CD4-positive, alpha-beta memory T cell (primary cell): Measurements from ENCODE around the gene ACD. TPM values are rescaled to one million over a fixed set of nuclear protein-coding genes. Genes with fewer than 3 reads are reported as not detected.

Source experiments
- CTCF ChIA-PET: fragments of 350-600 bp; sonication (Branson Sonifier 250); formaldehyde crosslinking; loops from one replicate; lab custom pipeline; 2021; ENCODE audit warnings: inconsistent platforms; ENCODE audit not compliant: partially characterized antibody; lab: Charles Lee
- POLR2A ChIA-PET: fragments of 350-600 bp; sonication (Branson Sonifier 250); formaldehyde crosslinking; loops from one replicate; lab custom pipeline; 2021; ENCODE audit not compliant: partially characterized antibody; lab: Charles Lee
- DNase-seq, 5 donors: peaks; one replicate each; pipeline versions ENCODE4 v3.0.0 to v3.0.0-alpha.2; 2020 to 2022; ENCODE audit warnings: mixed read lengths in 1 of 5
- H3K27ac ChIP-seq: one replicate; pipeline ENCODE4 v1.7.0; 2013; ENCODE audit warnings: low read depth, low read length
- H3K27me3 ChIP-seq: 2 replicates; pipeline ENCODE4 v1.7.0; 2013; ENCODE audit warnings: mild to moderate bottlenecking, low read length, moderate library complexity; ENCODE audit not compliant: insufficient read depth
- H3K36me3 ChIP-seq: 2 replicates; pipeline ENCODE4 v1.7.0; 2013; ENCODE audit warnings: mild to moderate bottlenecking, low read length, moderate library complexity; ENCODE audit not compliant: insufficient read depth
- H3K4me1 ChIP-seq: 2 replicates; pipeline ENCODE4 v1.7.0; 2013; ENCODE audit warnings: mild to moderate bottlenecking, low read length, moderate library complexity; ENCODE audit not compliant: insufficient read depth
- H3K4me3 ChIP-seq, 2 donors: one replicate each; pipeline ENCODE4 v1.7.0; 2013; ENCODE audit warnings: low read length in 2 of 2, mild to moderate bottlenecking in 1 of 2
- H3K9me3 ChIP-seq, 2 donors: one replicate each; pipeline ENCODE4 v1.7.0; 2013; ENCODE audit warnings: low read length in 2 of 2, control low read depth in 1 of 2; ENCODE audit not compliant: control insufficient read depth in 1 of 2
- H3K27ac Mint-ChIP-seq, 7 donors: one replicate each; pipeline ENCODE4 v1.8.0; 2020 to 2021; ENCODE audit warnings: mixed read lengths in 7 of 7, mild to moderate bottlenecking in 6 of 7, inconsistent platforms in 3 of 7, moderate library complexity in 3 of 7
- H3K27me3 Mint-ChIP-seq, 2 donors: one replicate each; pipeline ENCODE4 v1.8.0; 2020 to 2021; ENCODE audit warnings: mixed read lengths in 2 of 2
- H3K36me3 Mint-ChIP-seq, 2 donors: one replicate each; pipeline ENCODE4 v1.8.0; 2020 to 2021; ENCODE audit warnings: mixed read lengths in 2 of 2, inconsistent platforms in 1 of 2, mild to moderate bottlenecking in 1 of 2
- H3K4me1 Mint-ChIP-seq, 4 donors: one replicate each; pipeline ENCODE4 v1.8.0; 2020 to 2021; ENCODE audit warnings: mixed read lengths in 4 of 4, mild to moderate bottlenecking in 1 of 4
- H3K4me3 Mint-ChIP-seq, 8 donors: one replicate each; pipeline ENCODE4 v1.8.0; 2020 to 2021; ENCODE audit warnings: mixed read lengths in 8 of 8, mild to moderate bottlenecking in 7 of 8, moderate library complexity in 6 of 8, inconsistent platforms in 3 of 8
- H3K9me3 Mint-ChIP-seq, 8 donors: one replicate each; pipeline ENCODE4 v1.8.0; 2020 to 2021; ENCODE audit warnings: mixed read lengths in 8 of 8, mild to moderate bottlenecking in 5 of 8, inconsistent platforms in 3 of 8, moderate library complexity in 1 of 8
- intact Hi-C: fragments of 100-400 bp; cut with micrococcal nuclease; formaldehyde crosslinking; loops from one replicate; pipeline ENCODE4 v1.15.1; 2023
- polyA plus RNA-seq, 2 donors: library from polyadenylated mRNA; unstranded; fragments of 300-500 nt; fragmentation: Illumina TruSeq; gene quantifications; one replicate each; pipeline ENCODE4 v1.2.3, GENCODE V29; 2021
- total RNA-seq, 2 experiments: library from RNA; stranded (reverse); gene quantifications; one replicate each; pipeline ENCODE4 v1.2.3, GENCODE V29; 2021

Gene ACD
- total and polyA plus RNA-seq, 4 experiments from 2014 or later = 33.3 to 50.6 (median 49.1) TPM

DNA sequence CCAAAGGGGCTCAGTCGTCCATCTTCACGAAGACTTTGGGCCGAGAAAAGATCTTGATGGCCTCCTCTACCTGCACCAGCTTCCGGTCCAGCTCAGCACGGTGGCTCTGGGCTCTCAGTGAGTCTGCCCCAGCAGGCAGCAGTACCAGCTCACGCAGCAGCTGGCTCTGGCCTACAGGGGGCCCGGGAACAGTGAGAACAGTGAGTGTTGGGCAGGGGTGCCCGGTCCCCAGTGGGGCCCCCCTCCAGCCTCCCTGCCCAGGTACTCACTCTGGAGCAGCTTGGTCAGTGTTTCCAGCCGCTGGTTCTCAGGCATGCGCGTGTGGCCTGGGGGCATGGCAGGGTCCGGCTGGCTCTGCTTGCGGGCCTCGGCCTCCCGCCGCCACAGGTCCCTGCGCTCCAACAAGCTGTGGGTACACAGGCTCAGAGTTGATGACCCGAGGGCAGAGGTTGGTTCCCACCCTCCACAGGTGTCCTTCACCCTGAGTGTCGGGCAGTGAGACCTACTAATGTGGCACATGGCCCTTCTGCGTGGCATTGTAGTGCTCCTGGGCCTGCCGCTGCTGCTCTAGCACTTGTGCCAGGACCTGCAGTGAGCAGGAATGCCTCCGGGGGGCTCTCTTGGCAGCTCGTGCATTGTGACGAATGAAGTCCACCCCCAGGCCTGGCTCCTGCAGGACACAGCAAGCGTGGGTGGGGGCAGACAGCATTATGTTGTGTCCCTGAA lies 3.3 kb upstream of the ACD start:
- H3K4me3 Mint-ChIP-seq = peak overlapping the region in 2 of 8 donors; percentile 4 to 9
- H3K36me3 Mint-ChIP-seq = peaks cover 0 to 6% of the 10 kb centered on the region in 2 donors
- H3K4me1 Mint-ChIP-seq = peaks cover 13 to 65% (median 26%) of the 10 kb centered on the region in 4 donors
- H3K36me3 ChIP-seq = no peaks in the 10 kb centered on the region
- CTCF ChIA-PET = interaction anchor here (0.9 to 7.5 kb wide), 8 partner anchors 9 to 182 kb away, joined by 3 to 89 read pairs (median 6); partner anchors contain the start of gene ATP6V0D1
- no peaks in the 10 kb centered on the region for H3K27me3 ChIP-seq
- POLR2A ChIA-PET = interaction anchor here (0.6 to 6.9 kb wide), 8 partner anchors 18 to 272 kb away, joined by 3 to 55 read pairs (median 6); partner anchors contain the start of genes CARMIL2 and CTCF
- H3K9me3 Mint-ChIP-seq = no peaks in the 10 kb centered on the region
- no peak overlapping the region for H3K27ac ChIP-seq
- H3K27ac Mint-ChIP-seq = peak overlapping the region in 6 of 7 donors; percentile 63 to 82 (median 74)
- peak in 1 of 5 donors; percentile 24 for DNase-seq
- intact Hi-C loops = loop anchor here (5.0 kb wide), 1 partner anchor 54 kb away; the partner anchor contains the start of gene GFOD2
- no peaks in the 10 kb centered on the region for H3K9me3 ChIP-seq
- peaks cover 48% of the 10 kb centered on the region for H3K4me1 ChIP-seq
- no peak overlapping the region for H3K4me3 ChIP-seq
- H3K27me3 Mint-ChIP-seq = no peaks in the 10 kb centered on the region

- Mint-ChIP-seq H3K36me3 (peaks cover 0 to 11% of the 10 kb centered on the region in 2 donors), H3K27me3 (no peaks in the 10 kb centered on the region), H3K4me1 (peaks cover 11 to 59% (median 23%) of the 10 kb centered on the region in 4 donors), H3K9me3 (no peaks in the 10 kb centered on the region), H3K4me3 (peak overlapping the region in 1 of 8 donors; percentile 21), H3K27ac (peak overlapping the region in 3 of 7 donors; percentile 54 to 68 (median 63))
- Histone ChIP-seq H3K4me3 (no peak overlapping the region), H3K27me3 (no peaks in the 10 kb centered on the region), H3K27ac (no peak overlapping the region), H3K9me3 (no peaks in the 10 kb centered on the region), H3K36me3 (peaks cover 3% of the 10 kb centered on the region), H3K4me1 (peaks cover 42% of the 10 kb centered on the region)
- DNase-seq = no peak
- ChIA-PET POLR2A (interaction anchor here (0.7 to 6.9 kb wide), 6 partner anchors 17 to 142 kb away, joined by 4 to 55 read pairs (median 6); partner anchors contain the start of genes CARMIL2 and CTCF), CTCF (interaction anchor here (1.3 to 7.5 kb wide), 5 partner anchors 10 to 181 kb away, joined by 4 to 89 read pairs (median 8); partner anchors contain the start of gene ATP6V0D1)
- intact Hi-C loops = loop anchor here (5.0 kb wide), 1 partner anchor 55 kb away; the partner anchor contains the start of gene GFOD2
Measured at GRCh38 chr16:67662653-67663010, 2.6 kb upstream of the ACD start.

- ChIA-PET CTCF (interaction anchor here (1.3 to 6.4 kb wide), 6 partner anchors 9 to 180 kb away, joined by 4 to 51 read pairs (median 16); partner anchors contain the start of genes ATP6V0D1 and CARMIL2), POLR2A (interaction anchor here (0.9 to 1.6 kb wide), 4 partner anchors 16 to 141 kb away, joined by 3 to 8 read pairs (median 5); partner anchors contain the start of gene CARMIL2)
- Histone ChIP-seq H3K9me3 (no peaks in the 10 kb centered on the region), H3K4me3 (no peak overlapping the region), H3K27me3 (no peaks in the 10 kb centered on the region), H3K36me3 (peaks cover 4% of the 10 kb centered on the region), H3K27ac (no peak overlapping the region), H3K4me1 (peaks cover 36% of the 10 kb centered on the region)
- intact Hi-C loops = loop anchor here (2.0 to 5.0 kb wide), 5 partner anchors 17 to 181 kb away; partner anchors contain the start of genes ATP6V0D1, CARMIL2, GFOD2 and RANBP10
- no peak for DNase-seq
- Mint-ChIP-seq H3K4me1 (peaks cover 10 to 53% (median 20%) of the 10 kb centered on the region in 4 donors), H3K36me3 (peaks cover 0 to 14% of the 10 kb centered on the region in 2 donors), H3K27me3 (no peaks in the 10 kb centered on the region), H3K9me3 (no peaks in the 10 kb centered on the region), H3K27ac (peak overlapping the region; percentile 90 to 98 (median 97)), H3K4me3 (peak overlapping the region; percentile 59 to 95 (median 92))
Measured at GRCh38 chr16:67661886-67662652, 2.0 kb upstream of the ACD start.

DNA sequence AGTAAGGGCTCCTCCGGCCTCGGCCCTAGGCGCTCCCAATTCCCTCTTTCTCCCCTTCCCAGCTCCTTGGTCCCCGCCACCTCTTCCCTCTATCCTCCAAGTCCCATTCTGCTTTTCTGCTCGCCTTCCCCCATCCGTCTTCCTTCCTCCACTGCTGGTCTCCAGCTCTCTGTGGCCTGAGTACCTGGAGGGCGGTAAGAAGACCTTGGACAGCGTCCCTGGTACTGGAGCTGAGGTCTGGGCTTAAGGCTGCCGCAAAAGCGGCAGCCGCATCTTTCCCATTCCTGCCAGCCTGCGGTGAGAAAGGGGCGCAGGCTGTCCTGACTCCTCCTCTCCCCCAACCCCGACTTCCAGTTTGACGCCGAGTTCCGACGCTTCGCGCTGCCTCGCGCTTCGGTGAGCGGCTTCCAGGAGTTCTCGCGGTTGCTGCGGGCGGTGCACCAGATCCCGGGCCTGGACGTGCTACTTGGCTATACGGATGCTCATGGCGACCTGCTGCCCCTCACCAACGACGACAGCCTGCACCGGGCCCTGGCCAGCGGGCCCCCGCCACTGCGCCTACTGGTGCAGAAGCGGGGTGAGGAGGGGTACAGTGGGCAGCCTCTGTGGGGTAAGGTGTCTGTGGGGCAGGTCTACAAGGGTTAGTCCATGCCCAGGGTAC lies 1.2 kb upstream of the ACD start:
- Histone ChIP-seq H3K27ac (peak overlapping the region; percentile 98), H3K4me1 (peaks cover 33% of the 10 kb centered on the region), H3K9me3 (no peaks in the 10 kb centered on the region), H3K4me3 (peak overlapping the region; percentile 17 to 100), H3K36me3 (peaks cover 10% of the 10 kb centered on the region), H3K27me3 (no peaks in the 10 kb centered on the region)
- Mint-ChIP-seq H3K4me3 (peak overlapping the region; percentile 80 to 95 (median 92)), H3K36me3 (peaks cover 0 to 15% of the 10 kb centered on the region in 2 donors), H3K27me3 (no peaks in the 10 kb centered on the region), H3K27ac (peak overlapping the region; percentile 90 to 98 (median 97)), H3K9me3 (no peaks in the 10 kb centered on the region), H3K4me1 (peaks cover 10 to 47% (median 20%) of the 10 kb centered on the region in 4 donors)
- peak in 1 of 5 donors; percentile 58 for DNase-seq
- POLR2A ChIA-PET = interaction anchor here (0.7 to 6.1 kb wide), 13 partner anchors 11 to 275 kb away, joined by 3 to 164 read pairs (median 10); partner anchors contain the start of genes ATP6V0D1, CARMIL2, CTCF and GFOD2
- intact Hi-C loops = loop anchor here (2.0 to 5.0 kb wide), 5 partner anchors 16 to 180 kb away; partner anchors contain the start of genes ATP6V0D1, CARMIL2, GFOD2 and RANBP10
- CTCF ChIA-PET = interaction anchor here (1.6 to 6.4 kb wide), 5 partner anchors 10 to 147 kb away, joined by 3 to 51 read pairs (median 23); partner anchors contain the start of genes CARMIL2 and CTCF

DNA sequence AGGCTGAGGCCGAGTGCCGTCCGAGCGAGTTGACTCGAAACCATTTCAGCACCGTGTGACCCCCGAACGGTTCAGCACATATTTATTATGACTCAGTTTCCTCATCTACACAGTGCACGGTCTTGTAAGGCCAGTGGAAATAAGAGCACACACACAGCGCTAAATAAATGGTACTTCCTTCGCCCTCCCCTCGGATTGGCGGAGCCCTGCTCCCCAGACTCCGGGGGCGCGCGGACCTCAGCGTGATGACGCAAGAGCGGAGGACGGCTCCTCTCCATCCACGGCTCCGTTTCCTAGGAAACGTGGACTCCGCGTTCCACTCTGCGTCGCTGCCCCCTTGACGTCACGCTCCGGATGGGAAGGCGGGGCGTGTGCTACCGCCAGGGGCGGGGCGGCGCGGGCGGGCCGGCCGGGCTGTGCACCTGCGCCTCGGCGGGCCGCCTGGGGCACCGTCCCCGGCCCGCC lies 536 bp upstream of the ACD start, which contains the start of gene PARD6A:
Gene PARD6A (plus strand): TSS at position 397 of the 465 bp plus-strand sequence. CDS start 79 bp downstream, outside the sequence.
- Histone ChIP-seq H3K4me1 (peaks cover 27% of the 10 kb centered on the region), H3K9me3 (no peaks in the 10 kb centered on the region), H3K4me3 (peak within 1 kb of the TSS; percentile 98 to 100), H3K27ac (peak within 1 kb of the TSS; percentile 98), H3K36me3 (peaks cover 16% of the 10 kb centered on the region), H3K27me3 (no peaks in the 10 kb centered on the region)
- CTCF ChIA-PET = interaction anchor here (0.8 to 6.4 kb wide), 10 partner anchors 7 to 179 kb away, joined by 3 to 51 read pairs (median 12); partner anchors contain the start of genes ATP6V0D1, C16orf86, CARMIL2 and CTCF
- intact Hi-C loops = loop anchor here (1.0 to 5.0 kb wide), 8 partner anchors 16 to 425 kb away; partner anchors contain the start of genes ATP6V0D1, CARMIL2, CTCF and GFOD2
- POLR2A ChIA-PET = interaction anchor here (0.6 to 6.1 kb wide), 24 partner anchors 10 to 276 kb away, joined by 3 to 164 read pairs (median 6); partner anchors contain the start of genes ATP6V0D1, CARMIL2, CTCF and EDC4
- peaks cover 4 to 20% of the 10 kb centered on the region in 2 donors for H3K36me3 Mint-ChIP-seq
- H3K4me3 Mint-ChIP-seq = peak within 1 kb of the TSS; percentile 93 to 98 (median 95)
- H3K4me1 Mint-ChIP-seq = peaks cover 10 to 48% (median 20%) of the 10 kb centered on the region in 4 donors
- H3K9me3 Mint-ChIP-seq = no peaks in the 10 kb centered on the region
- no peaks in the 10 kb centered on the region for H3K27me3 Mint-ChIP-seq
- DNase-seq = peak; percentile 94 to 97 (median 96)
- H3K27ac Mint-ChIP-seq = peak within 1 kb of the TSS; percentile 97 to 99 (median 98)
